HG02763 (cell line): ENCODE measurements around the gene HHAT.
"Not testable (repeated sequence)": the region's sequence is repeated elsewhere in the genome, so short reads cannot be mapped to it uniquely, and the experiment has no call there.

Experiments used
- ATAC-seq: cut with Tn5 transposase; IDR thresholded peaks from one replicate; pipeline ENCODE4 v1.9.1; 2021; ENCODE audit warnings: mild to moderate bottlenecking, moderate library complexity; ENCODE audit not compliant: unreplicated experiment

The HHAT gene

GRCh38 chr1:210385228-210385627 is 56.5 kb downstream of the HHAT start:
- ATAC-seq: no peak

- peak; percentile 45 for ATAC-seq
Measured at GRCh38 chr1:210394281-210394821, 65.6 kb downstream of the HHAT start.

- no peak for ATAC-seq
Measured at GRCh38 chr1:210396541-210396940, 67.8 kb downstream of the HHAT start.

- ATAC-seq: no peak
Measured at GRCh38 chr1:210397252-210397651, 68.5 kb downstream of the HHAT start.

GRCh38 chr1:210397681-210398080 is 69.0 kb downstream of the HHAT start:
- ATAC-seq: no peak

- ATAC-seq: no peak
Measured at GRCh38 chr1:210398466-210398865, 69.8 kb downstream of the HHAT start.

- ATAC-seq: peak; percentile 87
Measured at GRCh38 chr1:210400043-210400840, 71.5 kb downstream of the HHAT start.

- no peak for ATAC-seq
Measured at GRCh38 chr1:210402560-210402959, 73.9 kb downstream of the HHAT start.

GRCh38 chr1:210405316-210405715 is 76.6 kb downstream of the HHAT start:
- ATAC-seq: no peak

- not testable (repeated sequence) for ATAC-seq
Measured at GRCh38 chr1:210406341-210406740, 77.6 kb downstream of the HHAT start.

GRCh38 chr1:210407207-210407886 is 78.6 kb downstream of the HHAT start:
- ATAC-seq: peak; percentile 72

GRCh38 chr1:210407887-210408252 is 79.2 kb downstream of the HHAT start:
- no peak for ATAC-seq

GRCh38 chr1:210412240-210412639 is 83.5 kb downstream of the HHAT start:
- ATAC-seq: no peak

- no peak for ATAC-seq
Measured at GRCh38 chr1:210413951-210414350, 85.2 kb downstream of the HHAT start.

GRCh38 chr1:210415846-210416448 is 87.2 kb downstream of the HHAT start:
- no peak for ATAC-seq

GRCh38 chr1:210416681-210417080 is 88.0 kb downstream of the HHAT start:
- ATAC-seq: no peak

GRCh38 chr1:210417881-210418280 is 89.2 kb downstream of the HHAT start:
- no peak for ATAC-seq

GRCh38 chr1:210418863-210419650 is 90.4 kb downstream of the HHAT start:
- ATAC-seq: no peak

- not testable (repeated sequence) for ATAC-seq
Measured at GRCh38 chr1:210426696-210427095, 98.0 kb downstream of the HHAT start.

- no peak for ATAC-seq
Measured at GRCh38 chr1:210428696-210429095, 100.0 kb downstream of the HHAT start.

GRCh38 chr1:210434223-210434622 is 105.5 kb downstream of the HHAT start:
- ATAC-seq: no peak
